ENCODE results near the gene KIAA0825. TPM values are rescaled to one million over a fixed set of nuclear protein-coding genes. Genes with fewer than 3 reads are reported as not detected.

Gene KIAA0825
- polyA plus RNA-seq, 4 donors, result 4.2 to 5.4 (median 5.0) TPM

GRCh38 chr5:94329115-94329514 lies 289.3 kb downstream of the KIAA0825 start:
- no peak for DNase-seq (ENCODE audit: low read depth in 4 of 4, low spot score in 3 of 4)

GRCh38 chr5:94326586-94326985 lies 291.8 kb downstream of the KIAA0825 start:
- DNase-seq (ENCODE audit: low read depth in 4 of 4, low spot score in 3 of 4), result no peak

GRCh38 chr5:94316916-94317838 lies 301.2 kb downstream of the KIAA0825 start:
- no peak for DNase-seq (ENCODE audit: low read depth in 4 of 4, low spot score in 3 of 4)

GRCh38 chr5:94314460-94315131 lies 303.8 kb downstream of the KIAA0825 start:
- DNase-seq (ENCODE audit: low read depth in 4 of 4, low spot score in 3 of 4), result no peak

GRCh38 chr5:94313696-94314095 lies 304.7 kb downstream of the KIAA0825 start:
- no peak for DNase-seq (ENCODE audit: low read depth in 4 of 4, low spot score in 3 of 4)

GRCh38 chr5:94313188-94313587 lies 305.2 kb downstream of the KIAA0825 start:
- DNase-seq (ENCODE audit: low read depth in 4 of 4, low spot score in 3 of 4), result no peak

- no peak for DNase-seq (ENCODE audit: low read depth in 4 of 4, low spot score in 3 of 4)
Measured at GRCh38 chr5:94312298-94312697, 306.1 kb downstream of the KIAA0825 start.

GRCh38 chr5:94310833-94311232 lies 307.6 kb downstream of the KIAA0825 start:
- no peak for DNase-seq (ENCODE audit: low read depth in 4 of 4, low spot score in 3 of 4)

- DNase-seq (ENCODE audit: low read depth in 4 of 4, low spot score in 3 of 4), result no peak
Measured at GRCh38 chr5:94309141-94309540, 309.3 kb downstream of the KIAA0825 start.

GRCh38 chr5:94308442-94308841 lies 310.0 kb downstream of the KIAA0825 start:
- DNase-seq (ENCODE audit: low read depth in 4 of 4, low spot score in 3 of 4), result no peak

- DNase-seq (ENCODE audit: low read depth in 4 of 4, low spot score in 3 of 4), result no peak
Measured at GRCh38 chr5:94304146-94304545, 314.3 kb downstream of the KIAA0825 start.

- DNase-seq (ENCODE audit: low read depth in 4 of 4, low spot score in 3 of 4), result no peak
Measured at GRCh38 chr5:94288937-94289336, 329.5 kb downstream of the KIAA0825 start.

GRCh38 chr5:94285984-94286383 lies 332.4 kb downstream of the KIAA0825 start:
- no peak for DNase-seq (ENCODE audit: low read depth in 4 of 4, low spot score in 3 of 4)

- DNase-seq (ENCODE audit: low read depth in 4 of 4, low spot score in 3 of 4), result no peak
Measured at GRCh38 chr5:94283093-94283492, 335.3 kb downstream of the KIAA0825 start.

- DNase-seq (ENCODE audit: low read depth in 4 of 4, low spot score in 3 of 4), result no peak
Measured at GRCh38 chr5:94281236-94281801, 337.1 kb downstream of the KIAA0825 start.

GRCh38 chr5:94276751-94277150 lies 341.7 kb downstream of the KIAA0825 start:
- DNase-seq (ENCODE audit: low read depth in 4 of 4, low spot score in 3 of 4), result no peak

GRCh38 chr5:94276048-94276447 lies 342.4 kb downstream of the KIAA0825 start:
- no peak for DNase-seq (ENCODE audit: low read depth in 4 of 4, low spot score in 3 of 4)

GRCh38 chr5:94274707-94275106 lies 343.7 kb downstream of the KIAA0825 start:
- DNase-seq (ENCODE audit: low read depth in 4 of 4, low spot score in 3 of 4), result no peak

GRCh38 chr5:94268226-94268625 lies 350.2 kb downstream of the KIAA0825 start:
- no peak for DNase-seq (ENCODE audit: low read depth in 4 of 4, low spot score in 3 of 4)

GRCh38 chr5:94267350-94267899 lies 351.0 kb downstream of the KIAA0825 start:
- DNase-seq (ENCODE audit: low read depth in 4 of 4, low spot score in 3 of 4), result no peak

- DNase-seq (ENCODE audit: low read depth in 4 of 4, low spot score in 3 of 4), result no peak
Measured at GRCh38 chr5:94266170-94266569, 352.2 kb downstream of the KIAA0825 start.

Measured in right renal pelvis (tissue), 4 donors.